Fibroblast of skin of scalp (primary cell): ENCODE data around the gene TCERG1.
A peak's percentile ranks its signal among the peaks of the same experiment; 100 is the strongest.
"Not testable (repeated sequence)": the region's sequence is repeated elsewhere in the genome, so short reads cannot be mapped to it uniquely, and the experiment has no call there.

Experiments
- DNase-seq: peaks from one replicate; pipeline ENCODE4 v3.0.0-alpha.2; 2013

TCERG1 gene

DNA sequence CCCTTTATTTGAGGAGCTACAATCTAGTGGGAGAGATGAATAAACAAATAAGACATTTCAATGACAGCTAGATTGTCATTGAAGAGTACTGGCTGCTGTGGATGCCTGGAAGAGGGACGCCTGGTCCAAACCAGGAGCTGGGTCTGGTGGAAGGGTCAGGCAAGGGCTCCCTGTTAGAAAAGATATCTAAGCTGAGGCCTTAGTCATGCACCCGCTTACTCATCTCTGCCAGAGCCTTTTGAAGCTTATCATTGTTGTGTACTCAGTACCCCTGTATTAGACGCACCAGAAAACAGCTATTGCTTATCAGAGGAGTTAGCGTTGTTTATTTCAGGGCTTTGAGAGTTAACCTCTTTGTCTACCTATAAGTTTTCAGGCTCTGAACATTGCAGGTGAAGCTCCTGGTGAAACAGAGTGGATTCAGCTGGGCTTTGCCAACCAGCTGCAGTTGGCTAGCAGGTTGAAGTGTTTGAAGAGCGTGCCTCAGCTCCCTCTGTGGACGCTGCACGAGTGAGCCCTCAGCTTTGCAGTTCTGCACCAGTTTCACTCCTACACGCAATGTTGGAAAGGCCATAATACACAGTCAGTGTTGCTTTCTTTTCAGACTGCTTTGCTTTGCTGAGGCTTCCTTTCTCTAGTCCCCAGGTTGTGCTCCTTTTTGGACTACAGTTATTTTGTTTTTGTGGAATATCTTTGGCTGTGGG is 74.4 kb downstream of the TCERG1 start:
- DNase-seq = no peak

GRCh38 chr5:146523698-146524097 is 76.6 kb downstream of the TCERG1 start:
- no peak for DNase-seq

DNA sequence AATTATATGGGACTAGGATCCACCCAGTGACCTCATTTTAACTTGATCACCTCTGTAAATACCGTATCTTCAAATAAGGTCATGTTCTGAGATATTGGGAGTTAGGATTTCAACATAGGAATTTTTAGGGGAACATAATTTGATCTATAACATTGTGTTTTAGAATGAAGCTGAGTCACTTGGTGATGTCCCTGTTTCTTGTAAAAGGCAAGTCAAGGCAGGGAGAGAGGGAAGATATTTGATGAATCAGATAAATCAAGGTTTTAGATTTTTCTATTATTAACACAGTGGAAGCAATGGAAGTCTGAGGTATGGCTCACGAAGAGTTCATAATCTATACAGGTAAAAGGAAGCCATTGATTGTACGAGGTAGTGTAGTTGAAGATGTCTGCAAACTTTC is 80.7 kb downstream of the TCERG1 start:
- no peak for DNase-seq

- no peak for DNase-seq
These were observed 81.1 kb downstream of the TCERG1 start for GRCh38 chr5:146528236-146528635.

DNA sequence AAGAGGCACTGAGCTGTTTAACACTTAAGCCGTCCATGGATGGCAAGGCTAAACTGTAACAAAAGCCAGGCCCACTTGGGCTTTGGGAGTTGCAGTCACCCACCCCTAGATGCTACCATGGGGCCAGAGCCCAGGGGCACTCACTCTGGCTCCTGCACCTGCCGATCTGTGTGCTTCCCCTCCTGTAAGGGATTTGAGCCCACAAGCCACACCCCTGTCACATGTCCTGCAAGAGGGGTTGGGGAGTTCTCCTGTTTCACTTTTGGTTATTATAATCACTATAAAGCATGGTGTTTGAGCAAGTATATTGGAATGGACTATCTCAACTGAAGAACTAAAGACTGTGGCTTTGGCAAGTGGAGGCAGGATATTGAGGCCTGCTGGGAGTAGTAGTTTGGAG is 82.9 kb downstream of the TCERG1 start:
- DNase-seq = no peak

GRCh38 chr5:146533260-146533857 is 86.2 kb downstream of the TCERG1 start:
- peak; percentile 54 for DNase-seq

GRCh38 chr5:146533882-146534281 is 86.7 kb downstream of the TCERG1 start:
- DNase-seq = no peak

DNA sequence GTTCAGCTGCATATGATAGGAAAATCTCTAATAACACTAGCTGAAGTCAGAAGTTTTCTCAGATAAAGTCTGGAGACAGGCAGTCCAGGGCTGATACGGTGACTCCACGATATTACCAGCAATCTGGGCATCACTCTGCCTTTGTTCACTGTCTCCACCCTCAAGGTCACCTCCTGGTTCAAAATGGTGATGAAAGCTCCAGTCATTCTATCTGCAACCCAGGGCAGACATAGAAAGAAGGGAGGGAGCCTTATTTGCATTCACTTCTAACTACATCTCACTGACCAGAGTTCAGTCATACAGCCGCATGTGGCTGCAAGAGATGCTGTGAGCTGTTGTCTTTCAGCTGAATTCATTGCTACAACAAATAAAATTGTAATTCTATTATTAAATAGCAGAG is 91.3 kb downstream of the TCERG1 start:
- no peak for DNase-seq

GRCh38 chr5:146539973-146540372 is 92.8 kb downstream of the TCERG1 start:
- no peak for DNase-seq

- DNase-seq = no peak
These were observed 93.3 kb downstream of the TCERG1 start for GRCh38 chr5:146540414-146540813.

- peak; percentile 51 for DNase-seq
These were observed 95.1 kb downstream of the TCERG1 start for GRCh38 chr5:146541958-146542849.

DNA sequence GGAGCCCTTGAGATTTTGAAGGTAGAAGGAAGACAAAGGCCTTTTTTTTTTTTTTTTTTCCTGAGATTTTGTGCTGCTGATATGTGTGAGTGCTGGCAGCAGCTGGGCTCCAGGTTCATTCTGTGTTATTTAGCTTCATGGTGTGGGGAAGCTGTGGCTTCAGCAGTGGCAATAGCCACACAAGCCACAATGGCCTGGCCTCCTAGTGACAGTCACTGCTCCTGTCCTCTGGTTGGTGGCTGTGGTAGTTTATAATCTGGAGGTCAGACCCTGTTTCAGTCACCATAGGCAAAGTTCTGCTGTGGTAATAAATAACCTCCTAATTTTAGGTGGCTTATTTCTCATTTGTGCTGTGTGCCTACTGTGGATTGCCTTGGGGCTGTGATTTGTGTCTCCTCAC is 97.1 kb downstream of the TCERG1 start:
- DNase-seq = no peak

DNA sequence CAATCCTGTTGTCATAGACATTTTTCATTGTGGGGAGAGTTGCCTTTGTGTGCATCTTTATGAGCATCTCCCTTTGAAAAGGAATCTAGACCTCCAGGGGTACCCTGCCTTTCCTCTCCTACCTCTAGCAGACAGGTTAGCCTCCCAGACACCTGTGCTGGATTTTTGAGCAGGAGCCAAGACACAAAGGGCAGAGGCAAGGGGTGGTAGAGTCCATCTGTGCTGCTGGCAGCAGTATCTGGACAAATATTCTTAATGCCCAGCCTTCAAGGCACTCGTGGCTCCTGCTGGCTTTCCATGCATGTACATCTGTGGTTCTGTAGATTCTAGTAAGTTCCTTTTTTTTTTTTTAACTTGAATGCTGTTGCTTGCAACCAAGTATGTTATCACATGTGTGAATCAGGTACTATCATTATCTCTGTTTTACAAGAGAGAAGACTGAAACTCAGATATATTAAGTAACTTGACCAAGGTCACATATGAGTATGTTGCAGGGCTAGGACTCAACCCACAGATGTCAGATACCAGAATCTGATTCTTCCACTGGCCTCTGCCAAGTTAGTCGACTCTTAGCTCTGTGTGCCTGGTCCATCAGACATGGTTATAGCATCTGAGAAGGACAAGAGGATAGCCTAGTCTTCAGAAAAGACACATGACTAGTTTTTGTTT is 101.8 kb downstream of the TCERG1 start:
- no peak for DNase-seq

GRCh38 chr5:146549615-146550014 is 102.5 kb downstream of the TCERG1 start:
- no peak for DNase-seq

- DNase-seq = no peak
These were observed 106.3 kb downstream of the TCERG1 start for GRCh38 chr5:146553446-146553845.

GRCh38 chr5:146556884-146557283 is 109.8 kb downstream of the TCERG1 start:
- DNase-seq = not testable (repeated sequence)

DNA sequence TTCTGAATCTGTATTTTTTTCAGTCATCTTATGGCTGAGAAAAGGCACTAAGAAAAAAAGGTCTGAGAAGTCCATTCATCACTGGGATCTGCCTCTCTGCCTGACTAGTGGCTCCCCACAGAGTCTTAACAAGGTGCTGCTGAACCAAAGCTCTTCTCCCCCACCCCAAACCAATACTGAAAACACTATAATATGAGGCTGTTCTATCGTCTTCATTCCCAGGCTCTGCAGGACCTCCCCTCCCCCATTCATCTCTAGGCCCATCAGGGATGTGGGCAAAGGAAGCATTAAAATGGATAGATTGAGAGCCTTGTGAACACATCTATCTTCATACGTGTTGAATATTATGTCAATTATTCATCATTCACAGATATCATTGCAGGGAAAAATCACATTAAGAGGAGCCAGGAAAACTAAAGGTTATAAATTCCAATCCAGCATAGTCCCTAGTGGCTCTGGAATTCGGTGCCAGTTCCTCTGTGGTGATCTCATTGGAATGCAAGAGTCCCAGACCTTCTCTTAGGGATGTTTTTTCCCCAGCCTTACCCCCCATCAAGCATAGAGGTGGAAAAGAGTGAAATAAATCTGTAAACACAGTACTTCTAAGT is 113.2 kb downstream of the TCERG1 start:
- peak; percentile 82 for DNase-seq
